Ishikawa (cell line): ENCODE data around the gene MACROD2.

Source experiments
- CEBPB ChIP-seq: IDR thresholded peaks from 2 replicates; pipeline ENCODE4 v1.6.1; 2012
- CREB1 ChIP-seq: IDR thresholded peaks from 2 replicates; pipeline ENCODE4 v1.6.1; 2012; ENCODE audit warnings: low read depth
- EGR1 ChIP-seq: IDR thresholded peaks from 2 replicates; pipeline ENCODE4 v1.6.1; 2012
- EP300 ChIP-seq: IDR thresholded peaks from 2 replicates; pipeline ENCODE4 v1.6.1; 2012; ENCODE audit warnings: borderline replicate concordance
- FOXM1 ChIP-seq: IDR thresholded peaks from 2 replicates; pipeline ENCODE4 v1.6.1; 2012; ENCODE audit warnings: low read depth, borderline replicate concordance
- MAX ChIP-seq: IDR thresholded peaks from 2 replicates; pipeline ENCODE4 v1.6.1; 2012
- NFIC ChIP-seq: IDR thresholded peaks from 2 replicates; pipeline ENCODE4 v1.6.1; 2012
- RAD21 ChIP-seq: IDR thresholded peaks from 2 replicates; pipeline ENCODE4 v1.6.1; 2012; ENCODE audit warnings: low read depth
- REST ChIP-seq: IDR thresholded peaks from 2 replicates; pipeline ENCODE4 v1.6.1; 2012; ENCODE audit warnings: low read depth, mild to moderate bottlenecking
- TAF1 ChIP-seq: IDR thresholded peaks from 2 replicates; pipeline ENCODE4 v1.6.1; 2012; ENCODE audit warnings: low read depth, mild to moderate bottlenecking
- TCF12 ChIP-seq: IDR thresholded peaks from 2 replicates; pipeline ENCODE4 v1.6.1; 2012; ENCODE audit warnings: low read depth
- TEAD4 ChIP-seq: IDR thresholded peaks from 2 replicates; pipeline ENCODE4 v1.6.1; 2012
- USF1 ChIP-seq: IDR thresholded peaks from 2 replicates; pipeline ENCODE4 v1.6.1; 2012
- YY1 ChIP-seq: IDR thresholded peaks from 2 replicates; pipeline ENCODE4 v1.6.1; 2012; ENCODE audit warnings: low read depth
- ZBTB7A ChIP-seq: IDR thresholded peaks from 2 replicates; pipeline ENCODE4 v1.6.1; 2012; ENCODE audit warnings: low read depth

Gene MACROD2

GRCh38 chr20:15018966-15019365, 1023.6 kb downstream of the MACROD2 start:
- TF ChIP-seq TCF12 (no peak), EP300 (no peak), MAX (no peak), ZBTB7A (no peak), TEAD4 (no peak), USF1 (no peak), YY1 (no peak), TAF1 (no peak), NFIC (no peak), EGR1 (no peak)

GRCh38 chr20:15020845-15021244, 1025.5 kb downstream of the MACROD2 start:
- no peak for TF ChIP-seq USF1
- TF ChIP-seq REST, result no peak
- TF ChIP-seq CREB1, result no peak
- TF ChIP-seq TEAD4, result no peak
- TF ChIP-seq YY1, result no peak
- no peak for TF ChIP-seq NFIC
- TF ChIP-seq ZBTB7A, result no peak
- TF ChIP-seq TCF12, result no peak
- no peak for TF ChIP-seq FOXM1
- TF ChIP-seq CEBPB, result no peak
- no peak for TF ChIP-seq EP300

GRCh38 chr20:15022921-15023320, 1027.6 kb downstream of the MACROD2 start:
- TF ChIP-seq TCF12, result no peak

GRCh38 chr20:15026759-15027158, 1031.4 kb downstream of the MACROD2 start:
- TF ChIP-seq FOXM1 (no peak), TAF1 (no peak), TCF12 (no peak), NFIC (no peak), CREB1 (no peak), EP300 (no peak), YY1 (no peak), REST (no peak)

GRCh38 chr20:15030826-15031225, 1035.5 kb downstream of the MACROD2 start:
- TF ChIP-seq EGR1 (no peak), MAX (no peak), REST (no peak), RAD21 (no peak), USF1 (no peak), CREB1 (no peak), TAF1 (no peak), TCF12 (no peak), EP300 (no peak), TEAD4 (no peak), FOXM1 (no peak), YY1 (no peak), CEBPB (no peak), NFIC (no peak)
